SU-DHL-6 (cell line): ENCODE measurements around the gene BOC.

Experiments
- H2AFZ ChIP-seq: fragments of 200-600 bp; sonication (generic); 2 replicates; pipeline ENCODE4 v1.6.1; 2014; ENCODE audit warnings: low read depth, mild to moderate bottlenecking, moderate library complexity, mixed read lengths, antibody characterized with exemption, low read length; ENCODE audit not compliant: severe bottlenecking
- H3F3A ChIP-seq: fragments of 200-600 bp; shearing (Covaris generic); 2 replicates; pipeline ENCODE4 v1.6.0; 2016; ENCODE audit warnings: antibody characterized with exemption, mild to moderate bottlenecking; ENCODE audit not compliant: insufficient read depth
- H3K27ac ChIP-seq: fragments of 200-600 bp; sonication (generic); 2 replicates; pipeline ENCODE4 v1.5.1; 2016; ENCODE audit warnings: low read depth, mild to moderate bottlenecking, low read length, moderate library complexity, mixed read lengths
- H3K27me3 ChIP-seq: fragments of 200-600 bp; sonication (generic), shearing (Covaris generic); 2 replicates; pipeline ENCODE4 v1.6.0; 2014; ENCODE audit warnings: mild to moderate bottlenecking, low read length
- H3K36me3 ChIP-seq: fragments of 200-600 bp; sonication (generic); 2 replicates; pipeline ENCODE4 v1.6.1; 2014; ENCODE audit warnings: mild to moderate bottlenecking, low read length, mixed read lengths
- H3K4me2 ChIP-seq: fragments of 300-600, 200-600 bp; shearing (Covaris generic), sonication (generic); 2 replicates; pipeline ENCODE4 v1.6.0; 2014; ENCODE audit warnings: low read length, low read depth, mild to moderate bottlenecking; ENCODE audit not compliant: poor library complexity, severe bottlenecking
- H3K4me3 ChIP-seq: fragments of 200-600 bp; sonication (generic); 2 replicates; pipeline ENCODE4 v1.5.1; 2014; ENCODE audit warnings: antibody characterized with exemption, low read length, mild to moderate bottlenecking, mixed read lengths; ENCODE audit not compliant: insufficient read depth, poor library complexity, severe bottlenecking
- H3K79me2 ChIP-seq: fragments of 200-600 bp; sonication (generic); 2 replicates; pipeline ENCODE4 v1.6.1; 2014; ENCODE audit warnings: mild to moderate bottlenecking, low read length, moderate library complexity; ENCODE audit not compliant: insufficient read depth
- H3K9ac ChIP-seq: fragments of 200-600 bp; sonication (generic); 2 replicates; pipeline ENCODE4 v1.7.0; 2014; ENCODE audit warnings: mild to moderate bottlenecking, low read length
- H3K9me2 ChIP-seq: fragments of 200-600 bp; sonication (generic); replicated peaks from 2 replicates; pipeline ENCODE4 v1.6.1; 2014; ENCODE audit warnings: low read length; ENCODE audit not compliant: insufficient read depth
- H3K9me3 ChIP-seq: fragments of 200-600 bp; sonication (generic); 2 replicates; pipeline ENCODE4 v1.6.1; 2014; ENCODE audit warnings: low read length, mixed read lengths; ENCODE audit not compliant: insufficient read depth
- H4K20me1 ChIP-seq: fragments of 200-600 bp; sonication (generic); 2 replicates; pipeline ENCODE4 v1.6.1; 2014; ENCODE audit warnings: low read depth, mild to moderate bottlenecking, antibody characterized with exemption, low read length, moderate library complexity, mixed read lengths
- CTCF ChIP-seq: fragments of 200-600 bp; sonication (generic); IDR thresholded peaks from one replicate; pipeline ENCODE4 v1.5.1; 2017; ENCODE audit warnings: antibody characterized with exemption, mild to moderate bottlenecking, low read length, moderate library complexity; ENCODE audit not compliant: insufficient read depth, poor library complexity, severe bottlenecking
- EZH2phosphoT487 ChIP-seq: fragments of 200-600 bp; sonication (generic), shearing (Covaris generic); conservative IDR thresholded peaks from 2 replicates; pipeline ENCODE4 v1.6.1; 2018; ENCODE audit warnings: mild to moderate bottlenecking, antibody characterized with exemption, low read length, moderate library complexity, mixed read lengths

Gene BOC

GRCh38 chr3:113232342-113232741 is 21.0 kb downstream of the BOC start:
- no peaks in the 10 kb centered on the region for H3K9me3 ChIP-seq
- no peak overlapping the region for H2AFZ ChIP-seq
- no peak overlapping the region for H3K4me2 ChIP-seq
- H3K9me2 ChIP-seq: no peaks in the 10 kb centered on the region
- H3K9ac ChIP-seq: no peak overlapping the region
- no peaks in the 10 kb centered on the region for H3K27me3 ChIP-seq
- TF ChIP-seq EZH2phosphoT487 (no peak), CTCF (no peak)
- no peak overlapping the region for H3K27ac ChIP-seq
- no peaks in the 10 kb centered on the region for H4K20me1 ChIP-seq
- H3K79me2 ChIP-seq: no peaks in the 10 kb centered on the region
- no peak overlapping the region for H3K4me3 ChIP-seq
- H3F3A ChIP-seq: no peaks in the 10 kb centered on the region
- no peaks in the 10 kb centered on the region for H3K36me3 ChIP-seq

DNA sequence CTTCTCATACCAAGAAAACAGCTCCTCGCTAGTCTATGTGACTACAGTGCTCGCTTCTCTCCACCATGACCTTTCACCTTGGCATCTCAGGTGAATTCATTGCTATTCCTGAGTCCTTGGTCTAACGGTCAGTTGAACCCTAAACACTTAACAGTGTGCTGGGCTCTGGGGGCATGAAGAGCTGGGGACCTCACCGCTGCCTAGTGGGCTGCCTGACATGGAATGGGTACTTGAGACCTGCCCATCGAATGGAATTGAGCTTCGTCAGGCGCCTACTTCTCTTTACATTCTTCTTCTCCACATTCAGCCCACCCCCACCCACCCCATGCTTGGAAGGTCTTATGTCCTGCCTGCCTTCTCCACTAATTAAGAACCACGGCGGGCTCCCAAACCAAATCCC is 22.1 kb downstream of the BOC start:
- H3F3A ChIP-seq: no peaks in the 10 kb centered on the region
- no peaks in the 10 kb centered on the region for H3K9me3 ChIP-seq
- no peaks in the 10 kb centered on the region for H3K27me3 ChIP-seq
- TF ChIP-seq CTCF (no peak), EZH2phosphoT487 (no peak)
- no peaks in the 10 kb centered on the region for H4K20me1 ChIP-seq
- no peaks in the 10 kb centered on the region for H3K9me2 ChIP-seq
- H3K36me3 ChIP-seq: no peaks in the 10 kb centered on the region
- no peak overlapping the region for H3K4me2 ChIP-seq
- H3K27ac ChIP-seq: no peak overlapping the region
- H3K79me2 ChIP-seq: no peaks in the 10 kb centered on the region
- H2AFZ ChIP-seq: no peak overlapping the region
- H3K4me3 ChIP-seq: no peak overlapping the region
- H3K9ac ChIP-seq: no peak overlapping the region

- Histone ChIP-seq H3K27me3 (no peaks in the 10 kb centered on the region), H3K9me3 (no peaks in the 10 kb centered on the region), H3K27ac (no peak overlapping the region), H3K4me3 (no peak overlapping the region), H3F3A (no peaks in the 10 kb centered on the region), H2AFZ (no peak overlapping the region), H3K9ac (no peak overlapping the region), H4K20me1 (no peaks in the 10 kb centered on the region), H3K9me2 (no peaks in the 10 kb centered on the region), H3K79me2 (no peaks in the 10 kb centered on the region), H3K36me3 (no peaks in the 10 kb centered on the region), H3K4me2 (no peak overlapping the region)
- TF ChIP-seq EZH2phosphoT487 (no peak), CTCF (no peak)
Observed at GRCh38 chr3:113234028-113234427, 22.7 kb downstream of the BOC start.
